Mesenchymal stem cell (in vitro differentiated cells and primary cell): Measurements from ENCODE around the gene DCDC1.

Experiments used
- DNase-seq: peaks from one replicate; pipeline ENCODE4 v3.0.0-alpha.2; 2013
- H2AFZ ChIP-seq: one replicate; pipeline ENCODE4 v1.6.1; 2013; ENCODE audit warnings: low read depth, mild to moderate bottlenecking, control low read depth, inconsistent platforms, low read length, moderate library complexity
- H2AK5ac ChIP-seq: 2 replicates; pipeline ENCODE4 v1.6.1; 2013; ENCODE audit warnings: low read length, moderate library complexity, mild to moderate bottlenecking, inconsistent platforms; ENCODE audit not compliant: severe bottlenecking
- H2BK120ac ChIP-seq: one replicate; pipeline ENCODE4 v1.6.1; 2013; ENCODE audit warnings: low read depth, mild to moderate bottlenecking, inconsistent platforms, low read length, moderate library complexity
- H2BK12ac ChIP-seq, 2 experiments: one replicate each; pipeline ENCODE4 v1.6.1; 2013; ENCODE audit warnings: inconsistent platforms in 2 of 2, low read length in 2 of 2, mild to moderate bottlenecking in 2 of 2, moderate library complexity in 2 of 2, control low read depth in 1 of 2
- H2BK15ac ChIP-seq: one replicate; pipeline ENCODE4 v1.6.1; 2013; ENCODE audit warnings: mild to moderate bottlenecking, low read depth, inconsistent platforms; ENCODE audit not compliant: poor library complexity, severe bottlenecking
- H2BK5ac ChIP-seq: 2 replicates; pipeline ENCODE4 v1.6.1; 2013; ENCODE audit warnings: low read depth, mild to moderate bottlenecking, low read length, control low read depth, inconsistent platforms; ENCODE audit not compliant: poor library complexity, severe bottlenecking
- H3K14ac ChIP-seq, 2 experiments: one replicate each; pipeline ENCODE4 v1.6.1; 2013; ENCODE audit warnings: inconsistent platforms in 2 of 2, low read length in 2 of 2, control low read depth in 1 of 2, mild to moderate bottlenecking in 1 of 2, moderate library complexity in 1 of 2
- H3K18ac ChIP-seq, 2 experiments: one replicate each; pipeline ENCODE4 v1.6.1; 2013; ENCODE audit warnings: inconsistent platforms in 2 of 2, low read length in 2 of 2, control low read depth in 1 of 2, low read depth in 1 of 2, mild to moderate bottlenecking in 1 of 2
- H3K23ac ChIP-seq, 2 experiments: one replicate each; pipeline ENCODE4 v1.6.1; 2013; ENCODE audit warnings: inconsistent platforms in 2 of 2, low read length in 2 of 2, mild to moderate bottlenecking in 2 of 2, moderate library complexity in 2 of 2, control low read depth in 1 of 2
- H3K27ac ChIP-seq: 2 replicates; pipeline ENCODE4 v1.5.1; 2013; ENCODE audit warnings: mild to moderate bottlenecking, moderate library complexity, low read length, control low read depth, inconsistent platforms; ENCODE audit not compliant: poor library complexity, severe bottlenecking
- H3K27me3 ChIP-seq, 2 experiments: 2 replicates each; pipeline versions ENCODE4 v1.6.1 to v1.7.0; 2013; ENCODE audit warnings: low read length in 2 of 2, mild to moderate bottlenecking in 2 of 2, moderate library complexity in 2 of 2, control low read depth in 1 of 2, inconsistent platforms in 1 of 2; ENCODE audit not compliant: control insufficient read depth in 1 of 2, insufficient read depth in 1 of 2
- H3K36me3 ChIP-seq, 2 experiments: 2 replicates each; pipeline versions ENCODE4 v1.6.1 to v1.7.0; 2013; ENCODE audit warnings: low read length in 2 of 2, control low read depth in 1 of 2, inconsistent platforms in 1 of 2, low read depth in 1 of 2, mild to moderate bottlenecking in 1 of 2; ENCODE audit not compliant: insufficient read depth in 2 of 2, control insufficient read depth in 1 of 2
- H3K4ac ChIP-seq, 2 experiments: one replicate each; pipeline ENCODE4 v1.6.1; 2013; ENCODE audit warnings: inconsistent platforms in 2 of 2, low read length in 2 of 2, mild to moderate bottlenecking in 2 of 2, moderate library complexity in 2 of 2, control low read depth in 1 of 2, low read depth in 1 of 2
- H3K4me1 ChIP-seq: 2 replicates; pipeline ENCODE4 v1.6.1; 2013; ENCODE audit warnings: low read depth, low read length, control low read depth; ENCODE audit not compliant: control insufficient read depth, insufficient read depth
- H3K4me2 ChIP-seq: 2 replicates; pipeline ENCODE4 v1.6.1; 2013; ENCODE audit warnings: low read length, mild to moderate bottlenecking, inconsistent platforms; ENCODE audit not compliant: poor library complexity, severe bottlenecking
- H3K4me3 ChIP-seq, 2 experiments: 2 replicates each; pipeline versions ENCODE4 v1.5.1 to v1.7.0; 2013; ENCODE audit warnings: low read length in 2 of 2, mild to moderate bottlenecking in 2 of 2, control low read depth in 1 of 2, low read depth in 1 of 2; ENCODE audit not compliant: insufficient read depth in 1 of 2
- H3K79me1 ChIP-seq: replicated peaks from 2 replicates; pipeline ENCODE4 v1.6.1; 2013; ENCODE audit warnings: mild to moderate bottlenecking, control low read depth, low read length, inconsistent platforms; ENCODE audit not compliant: poor library complexity, severe bottlenecking
- H3K9ac ChIP-seq: 2 replicates; pipeline ENCODE4 v1.7.0; 2013; ENCODE audit warnings: mild to moderate bottlenecking, low read length, moderate library complexity
- H3K9me3 ChIP-seq: 2 replicates; pipeline ENCODE4 v1.7.0; 2013; ENCODE audit warnings: mild to moderate bottlenecking, low read length; ENCODE audit not compliant: control insufficient read depth
- H4K8ac ChIP-seq: one replicate; pipeline ENCODE4 v1.6.1; 2013; ENCODE audit warnings: inconsistent platforms, mild to moderate bottlenecking, low read length, moderate library complexity
- H4K91ac ChIP-seq: one replicate; pipeline ENCODE4 v1.6.1; 2013; ENCODE audit warnings: mild to moderate bottlenecking, low read length, inconsistent platforms
- WGBS: methylation state at CpG from one replicate; pipeline ENCODE4 v1.1.7; 2013; ENCODE audit warnings: mixed read lengths; 5-methylcytosine and 5-hydroxymethylcytosine counted together

DCDC1 gene

DNA sequence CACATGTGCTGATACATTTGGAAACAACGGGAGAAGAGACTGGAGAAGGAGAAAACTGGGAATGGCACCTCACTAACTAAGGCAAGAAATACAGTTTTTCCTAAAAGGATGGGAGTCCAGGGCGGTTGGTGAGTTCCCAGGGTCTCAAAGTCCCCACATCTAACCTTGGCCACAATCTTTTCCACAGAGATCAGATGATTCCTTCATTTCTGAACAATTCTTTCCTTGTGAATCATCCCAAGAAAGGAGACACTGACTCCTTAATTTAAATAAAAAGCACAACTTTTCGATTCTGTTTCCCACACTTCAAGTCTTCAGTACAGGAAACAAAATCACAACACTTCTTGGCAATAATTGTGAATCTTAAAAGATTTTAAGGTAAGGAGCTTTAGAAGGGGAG, 384.7 kb downstream of the DCDC1 start:
- H3K27ac ChIP-seq, result no peak overlapping the region
- no peak overlapping the region for H3K4ac ChIP-seq
- H4K91ac ChIP-seq, result no peak overlapping the region
- no peaks in the 10 kb centered on the region for H3K36me3 ChIP-seq
- no peak overlapping the region for H2AFZ ChIP-seq
- H3K14ac ChIP-seq, result no peak overlapping the region
- H4K8ac ChIP-seq, result no peak overlapping the region
- no peak overlapping the region for H3K4me2 ChIP-seq
- no peak overlapping the region for H2AK5ac ChIP-seq
- H2BK120ac ChIP-seq, result no peak overlapping the region
- no peak overlapping the region for H3K23ac ChIP-seq
- no peak overlapping the region for H2BK15ac ChIP-seq
- no peaks in the 10 kb centered on the region for H3K27me3 ChIP-seq
- H3K18ac ChIP-seq, result no peak overlapping the region
- H2BK5ac ChIP-seq, result no peak overlapping the region
- H2BK12ac ChIP-seq, result no peak overlapping the region
- H3K9me3 ChIP-seq, result no peaks in the 10 kb centered on the region
- H3K4me3 ChIP-seq, result no peak overlapping the region
- 66% methylated on average over 2 of the region's 3 CpGs for whole genome bisulfite sequencing
- H3K9ac ChIP-seq, result no peak overlapping the region
- no peaks in the 10 kb centered on the region for H3K79me1 ChIP-seq
- no peak for DNase-seq
- no peaks in the 10 kb centered on the region for H3K4me1 ChIP-seq

- Histone ChIP-seq H4K91ac (no peak overlapping the region), H3K79me1 (no peaks in the 10 kb centered on the region), H3K9ac (no peak overlapping the region), H3K9me3 (no peaks in the 10 kb centered on the region), H3K4me1 (no peaks in the 10 kb centered on the region), H2BK120ac (no peak overlapping the region), H3K27me3 (no peaks in the 10 kb centered on the region), H3K4me2 (no peak overlapping the region), H3K14ac (no peak overlapping the region), H3K4me3 (no peak overlapping the region), H2BK12ac (no peak overlapping the region), H3K27ac (no peak overlapping the region), H3K4ac (no peak overlapping the region), H3K36me3 (no peaks in the 10 kb centered on the region), H2AFZ (no peak overlapping the region), H3K18ac (no peak overlapping the region), H2AK5ac (no peak overlapping the region), H3K23ac (no peak overlapping the region), H4K8ac (no peak overlapping the region), H2BK15ac (no peak overlapping the region), H2BK5ac (no peak overlapping the region)
- WGBS, result 90% methylated on average over 4 of the region's 4 CpGs
- no peak for DNase-seq
Measured at GRCh38 chr11:30984442-30984816, 385.1 kb downstream of the DCDC1 start.

- H3K9me3 ChIP-seq, result no peaks in the 10 kb centered on the region
- H3K79me1 ChIP-seq, result no peaks in the 10 kb centered on the region
- no peak overlapping the region for H3K4ac ChIP-seq
- no peak overlapping the region for H2AFZ ChIP-seq
- no peak overlapping the region for H3K4me2 ChIP-seq
- no peak overlapping the region for H4K8ac ChIP-seq
- H3K27ac ChIP-seq, result no peak overlapping the region
- H3K18ac ChIP-seq, result no peak overlapping the region
- no peak overlapping the region for H2BK12ac ChIP-seq
- no peak overlapping the region for H2BK15ac ChIP-seq
- H2BK5ac ChIP-seq, result no peak overlapping the region
- no peak overlapping the region for H2AK5ac ChIP-seq
- no peak overlapping the region for H4K91ac ChIP-seq
- no peak for DNase-seq
- H3K9ac ChIP-seq, result no peak overlapping the region
- H3K4me1 ChIP-seq, result no peaks in the 10 kb centered on the region
- H3K27me3 ChIP-seq, result no peaks in the 10 kb centered on the region
- H2BK120ac ChIP-seq, result no peak overlapping the region
- H3K23ac ChIP-seq, result no peak overlapping the region
- WGBS, result 98% methylated on average over 4 of the region's 6 CpGs
- H3K4me3 ChIP-seq, result no peak overlapping the region
- no peak overlapping the region for H3K14ac ChIP-seq
- no peaks in the 10 kb centered on the region for H3K36me3 ChIP-seq
Measured at GRCh38 chr11:30983776-30984441, 385.6 kb downstream of the DCDC1 start.

DNA sequence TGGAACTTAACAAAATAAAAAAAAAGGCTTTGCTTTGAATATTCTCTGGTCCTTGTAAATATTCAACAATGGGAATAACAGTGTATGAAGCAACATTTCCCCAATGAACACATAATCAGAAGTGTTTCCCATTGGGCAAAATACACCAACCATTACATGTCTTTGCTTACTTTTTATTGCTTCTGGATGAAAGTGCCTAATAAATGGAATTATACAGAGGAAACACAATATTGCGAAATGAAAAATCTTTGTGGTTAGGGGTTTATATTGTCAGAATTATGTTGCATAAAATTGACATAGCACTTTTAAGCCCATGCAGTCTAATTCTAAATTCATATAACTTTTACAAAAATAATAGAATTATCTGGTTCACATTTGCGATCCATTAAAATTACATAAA, 386.4 kb downstream of the DCDC1 start:
- no peak overlapping the region for H2BK15ac ChIP-seq
- H3K36me3 ChIP-seq, result no peaks in the 10 kb centered on the region
- H2AK5ac ChIP-seq, result no peak overlapping the region
- H3K4me1 ChIP-seq, result no peaks in the 10 kb centered on the region
- H3K9me3 ChIP-seq, result no peaks in the 10 kb centered on the region
- H3K79me1 ChIP-seq, result no peaks in the 10 kb centered on the region
- no peak overlapping the region for H4K91ac ChIP-seq
- H4K8ac ChIP-seq, result no peak overlapping the region
- no peak overlapping the region for H2AFZ ChIP-seq
- H3K9ac ChIP-seq, result no peak overlapping the region
- H3K4me3 ChIP-seq, result no peak overlapping the region
- no peak overlapping the region for H3K27ac ChIP-seq
- H3K18ac ChIP-seq, result no peak overlapping the region
- H3K14ac ChIP-seq, result no peak overlapping the region
- H3K4me2 ChIP-seq, result no peak overlapping the region
- DNase-seq, result no peak
- H2BK12ac ChIP-seq, result no peak overlapping the region
- no CpG with 5 or more reads among the region's 2 CpGs for WGBS
- H3K4ac ChIP-seq, result no peak overlapping the region
- H2BK120ac ChIP-seq, result no peak overlapping the region
- no peaks in the 10 kb centered on the region for H3K27me3 ChIP-seq
- no peak overlapping the region for H3K23ac ChIP-seq
- H2BK5ac ChIP-seq, result no peak overlapping the region
